CD4-positive, alpha-beta T cell (primary cell): ENCODE results near the gene SNX11. TPM values are rescaled to one million over a fixed set of nuclear protein-coding genes. Genes with fewer than 3 reads are reported as not detected.
A peak's percentile ranks its signal among the peaks of the same experiment; 100 is the strongest.

ENCODE experiments used
- ATAC-seq: fragments of 200-7000 bp; cut with Tn5 transposase; one replicate; pipeline ENCODE4 v1.10.0; 2022; ENCODE audit warnings: mild to moderate bottlenecking; ENCODE audit not compliant: poor library complexity
- CTCF ChIA-PET: fragments of 350-600 bp; sonication (Branson Sonifier 250); formaldehyde crosslinking; loops from one replicate; lab custom pipeline; 2021; ENCODE audit warnings: antibody characterized with exemption, inconsistent platforms; lab: Charles Lee
- POLR2A ChIA-PET: fragments of 350-600 bp; sonication (Branson Sonifier 250); formaldehyde crosslinking; loops from one replicate; lab custom pipeline; 2021; ENCODE audit warnings: antibody characterized with exemption, inconsistent platforms; lab: Charles Lee
- DNase-seq, 14 experiments: peaks; one replicate each; pipeline ENCODE4 v3.0.0-alpha.2; 2013 to 2020; ENCODE audit warnings: mixed read lengths in 2 of 14
- H3K27ac ChIP-seq, 2 donors: one replicate each; pipeline versions ENCODE4 v1.5.1 to v1.7.0; 2013; ENCODE audit warnings: low read length in 2 of 2, low read depth in 1 of 2, mild to moderate bottlenecking in 1 of 2
- H3K27me3 ChIP-seq, 2 experiments: 1 replicate in 1 of 2; 2 replicates in 1 of 2; pipeline versions ENCODE4 v1.6.1 to v1.7.0; 2013; ENCODE audit warnings: low read length in 2 of 2, control low read depth in 1 of 2, mild to moderate bottlenecking in 1 of 2, moderate library complexity in 1 of 2; ENCODE audit not compliant: insufficient read depth in 2 of 2, control insufficient read depth in 1 of 2
- H3K36me3 ChIP-seq: one replicate; pipeline ENCODE4 v1.6.1; 2013; ENCODE audit warnings: low read length, control low read depth; ENCODE audit not compliant: insufficient read depth
- H3K4me1 ChIP-seq: one replicate; pipeline ENCODE4 v1.6.1; 2013; ENCODE audit warnings: low read length, control low read depth; ENCODE audit not compliant: insufficient read depth
- H3K4me3 ChIP-seq: one replicate; pipeline ENCODE4 v1.5.1; 2013; ENCODE audit warnings: mild to moderate bottlenecking, low read length, moderate library complexity
- H3K9me3 ChIP-seq, 2 experiments: 1 replicate in 1 of 2; 2 replicates in 1 of 2; pipeline versions ENCODE4 v1.6.1 to v1.7.0; 2013; ENCODE audit warnings: low read length in 2 of 2, mild to moderate bottlenecking in 2 of 2, control low read depth in 1 of 2, moderate library complexity in 1 of 2; ENCODE audit not compliant: control insufficient read depth in 1 of 2, insufficient read depth in 1 of 2
- H3K27ac Mint-ChIP-seq: one replicate; pipeline ENCODE4 v1.8.0; 2020; ENCODE audit warnings: mixed read lengths
- H3K27me3 Mint-ChIP-seq: one replicate; pipeline ENCODE4 v1.8.0; 2021; ENCODE audit warnings: mixed read lengths
- H3K36me3 Mint-ChIP-seq: one replicate; pipeline ENCODE4 v1.8.0; 2021; ENCODE audit warnings: low read depth, mixed read lengths
- H3K4me1 Mint-ChIP-seq: one replicate; pipeline ENCODE4 v1.8.0; 2021; ENCODE audit warnings: low read depth, mixed read lengths
- H3K4me3 Mint-ChIP-seq: one replicate; pipeline ENCODE4 v1.8.0; 2020; ENCODE audit warnings: mild to moderate bottlenecking, mixed read lengths
- H3K9me3 Mint-ChIP-seq: one replicate; pipeline ENCODE4 v1.8.0; 2020; ENCODE audit warnings: mixed read lengths
- CTCF ChIP-seq: fragments of 200-600 bp; IDR thresholded peaks from one replicate; pipeline ENCODE4 v1.8.0; 2022; ENCODE audit warnings: antibody characterized with exemption, mild to moderate bottlenecking
- intact Hi-C, 2 experiments: fragments of 100-400 bp; cut with DNase I in 1 of 2; cut with micrococcal nuclease in 1 of 2; formaldehyde crosslinking; loops; one replicate each; pipeline versions ENCODE4 v1.15.1 to v1.9.0; 2023 to 2025; cut with DNase I, micrococcal nuclease
- total RNA-seq, 174 experiments: library from RNA in 2 of 174; stranded (reverse) in 2 of 174; gene quantifications; one replicate each; pipeline ENCODE4 v1.2.3 and lab custom pipeline; 2021 to 2026

Gene SNX11
- total RNA-seq, 2 experiments from 2014 or later: 6.8 to 8.7 TPM

GRCh38 chr17:48106802-48107136, 797 bp upstream of the SNX11 start:
- ChIA-PET POLR2A (interaction anchor here (0.6 to 1.5 kb wide), 8 partner anchors 15 to 786 kb away, joined by 3 to 8 read pairs (median 4); partner anchors contain the start of genes ATP5MC1, KPNB1 and PNPO), CTCF (interaction anchor here (1.5 to 2.7 kb wide), 2 partner anchors 81 to 136 kb away, joined by 4 to 7 read pairs; partner anchors contain the start of gene CDK5RAP3)
- DNase-seq (no peak), ATAC-seq (no peak)
- H3K27ac ChIP-seq: peak overlapping the region; percentile 84 to 93
- H3K27ac Mint-ChIP-seq: peak overlapping the region; percentile 88
- no peaks in the 10 kb centered on the region for H3K9me3 ChIP-seq
- H3K27me3 ChIP-seq: no peaks in the 10 kb centered on the region
- TF ChIP-seq CTCF: no peak
- intact Hi-C loops: loop anchor here (1.0 to 10.0 kb wide), 4 partner anchors 58 to 272 kb away; partner anchors contain the start of genes LRRC46 (in 1 of the 2), MRPL10 (in 1 of the 2), NFE2L1 (in 1 of the 2) and SP2 (in 1 of the 2)
- H3K4me1 Mint-ChIP-seq: peaks cover 63% of the 10 kb centered on the region
- H3K9me3 Mint-ChIP-seq: no peaks in the 10 kb centered on the region
- H3K36me3 ChIP-seq: no peaks in the 10 kb centered on the region
- peak overlapping the region; percentile 97 for H3K4me3 Mint-ChIP-seq
- peaks cover 37% of the 10 kb centered on the region for H3K4me1 ChIP-seq
- peaks cover 10% of the 10 kb centered on the region for H3K36me3 Mint-ChIP-seq
- H3K27me3 Mint-ChIP-seq: no peaks in the 10 kb centered on the region
- H3K4me3 ChIP-seq: peak overlapping the region; percentile 92

GRCh38 chr17:48110761-48111160, 3.2 kb downstream of the SNX11 start:
- intact Hi-C loops: no loop called here
- ChIA-PET CTCF (no interaction called here), POLR2A (no interaction called here)
- H3K9me3 Mint-ChIP-seq: no peaks in the 10 kb centered on the region
- Histone ChIP-seq H3K36me3 (peaks cover 9% of the 10 kb centered on the region), H3K27me3 (no peaks in the 10 kb centered on the region), H3K9me3 (no peaks in the 10 kb centered on the region), H3K27ac (no peak overlapping the region), H3K4me1 (peaks cover 52% of the 10 kb centered on the region), H3K4me3 (no peak overlapping the region)
- no peak for ATAC-seq
- H3K4me1 Mint-ChIP-seq: peaks cover 55% of the 10 kb centered on the region
- H3K27me3 Mint-ChIP-seq: no peaks in the 10 kb centered on the region
- DNase-seq: no peak
- H3K4me3 Mint-ChIP-seq: peak overlapping the region; percentile 27
- no peak for TF ChIP-seq CTCF
- H3K36me3 Mint-ChIP-seq: peaks cover 17% of the 10 kb centered on the region
- H3K27ac Mint-ChIP-seq: peak overlapping the region; percentile 61

- H3K4me1 Mint-ChIP-seq: peaks cover 52% of the 10 kb centered on the region
Observed at GRCh38 chr17:48111937-48112241, 4.3 kb downstream of the SNX11 start.

More at GRCh38 chr17:48111937-48112241, 4.3 kb downstream of the SNX11 start:
- peaks cover 18% of the 10 kb centered on the region for H3K36me3 ChIP-seq
- H3K9me3 ChIP-seq: no peaks in the 10 kb centered on the region
- ATAC-seq (no peak), DNase-seq (no peak)
- TF ChIP-seq CTCF: no peak
- H3K9me3 Mint-ChIP-seq: no peaks in the 10 kb centered on the region
- H3K4me1 ChIP-seq: peaks cover 48% of the 10 kb centered on the region
- ChIA-PET POLR2A (interaction anchor here (0.5 to 2.5 kb wide), 5 partner anchors 9 to 514 kb away, joined by 3 to 21 read pairs (median 3); partner anchors contain the start of genes CBX1, HOXB9 and NFE2L1), CTCF (interaction anchor here (0.7 kb wide), 1 partner anchor 222 kb away, joined by 3 read pairs; no protein-coding TSS in a partner anchor)
- intact Hi-C loops: no loop called here
- no peaks in the 10 kb centered on the region for H3K27me3 ChIP-seq
- H3K27me3 Mint-ChIP-seq: no peaks in the 10 kb centered on the region
- no peak overlapping the region for H3K4me3 Mint-ChIP-seq
- peaks cover 17% of the 10 kb centered on the region for H3K36me3 Mint-ChIP-seq
- H3K27ac ChIP-seq: peak overlapping the region; percentile 2 to 29
- H3K27ac Mint-ChIP-seq: peak overlapping the region; percentile 81
- H3K4me3 ChIP-seq: no peak overlapping the region
